HepG2 (cell line): ENCODE measurements around the gene RABGAP1L. TPM values are rescaled to one million over a fixed set of nuclear protein-coding genes. Genes with fewer than 3 reads are reported as not detected.

Experiments
- ARID3A ChIP-seq: IDR thresholded peaks from 2 replicates; pipeline ENCODE4 v1.6.1; 2012; ENCODE audit warnings: low read depth, low read length, improper control_type of control experiment
- BRF2 ChIP-seq: sonication (generic); formaldehyde crosslinking; IDR thresholded peaks from 2 replicates; pipeline ENCODE4 v1.8.1; 2022; ENCODE audit warnings: mild to moderate bottlenecking, missing genetic modification reagents
- CENPBD1 ChIP-seq: sonication (generic); formaldehyde crosslinking; IDR thresholded peaks from 2 replicates; pipeline ENCODE4 v1.8.0; 2022; ENCODE audit warnings: missing genetic modification reagents, low read depth, mild to moderate bottlenecking, borderline replicate concordance
- CTCF ChIP-seq: sonication (generic); formaldehyde crosslinking; IDR thresholded peaks from 2 replicates; pipeline ENCODE4 v1.5.0; 2020; ENCODE audit warnings: mild to moderate bottlenecking, missing genetic modification reagents, moderate library complexity
- ETV6 ChIP-seq: sonication (generic); formaldehyde crosslinking; conservative IDR thresholded peaks from 2 replicates; pipeline ENCODE4 v1.4.0; 2020; ENCODE audit warnings: missing genetic modification reagents
- POLR2G ChIP-seq: fragments of 200-400 bp; formaldehyde crosslinking; IDR thresholded peaks from 2 replicates; pipeline ENCODE4 v1.6.1; 2018; ENCODE audit warnings: mild to moderate bottlenecking, low read depth, low read length, moderate library complexity
- RAD21 ChIP-seq: fragments of 450-650 bp; formaldehyde crosslinking; IDR thresholded peaks from 2 replicates; pipeline ENCODE4 v1.5.0; 2020; ENCODE audit warnings: mild to moderate bottlenecking
- RCOR2 ChIP-seq: IDR thresholded peaks from 2 replicates; pipeline ENCODE4 v1.6.1; 2016; ENCODE audit warnings: missing biosample characterization, missing genetic modification reagents
- SP140L ChIP-seq: sonication (generic); formaldehyde crosslinking; IDR thresholded peaks from 2 replicates; pipeline ENCODE4 v1.4.0; 2020; ENCODE audit warnings: missing genetic modification reagents, borderline replicate concordance
- STAG1 ChIP-seq: sonication (generic); formaldehyde crosslinking; IDR thresholded peaks from 2 replicates; pipeline ENCODE4 v1.4.0; 2020; ENCODE audit warnings: missing genetic modification reagents
- ZBTB21 ChIP-seq: sonication (generic); formaldehyde crosslinking; IDR thresholded peaks from 2 replicates; pipeline ENCODE4 v1.4.0; 2020; ENCODE audit warnings: missing genetic modification reagents
- ZNF180 ChIP-seq: sonication (generic); formaldehyde crosslinking; IDR thresholded peaks from 2 replicates; pipeline ENCODE4 v1.4.0; 2020; ENCODE audit warnings: low read depth, missing genetic modification reagents, borderline replicate concordance
- ZNF660 ChIP-seq: sonication (generic); formaldehyde crosslinking; IDR thresholded peaks from 2 replicates; pipeline ENCODE4 v1.5.1; 2020; ENCODE audit warnings: mild to moderate bottlenecking, low read depth, missing genetic modification reagents, borderline replicate concordance
- ZNF83 ChIP-seq: sonication (generic); formaldehyde crosslinking; IDR thresholded peaks from 2 replicates; pipeline ENCODE4 v1.4.0; 2020; ENCODE audit warnings: missing genetic modification reagents, mild to moderate bottlenecking, borderline replicate concordance
- polyA plus RNA-seq, 8 experiments: library from polyadenylated mRNA; depleted of rRNA in 3 of 8; stranded (reverse) in 7 of 8; unstranded in 1 of 8; fragments of >200 nt; fragmentation: Illumina TruSeq in 4 of 8; extraction: Trizol in 4 of 8; gene quantifications; 2 replicates each; pipeline versions ENCODE4 v1.2.1 to v1.2.3, GENCODE V29; 2011 to 2016; ENCODE audit warnings: low read depth in 4 of 8, missing spikeins in 1 of 8, mixed read lengths in 1 of 8; ENCODE audit not compliant: insufficient read depth in 1 of 8
- total RNA-seq, 5 experiments: library from RNA; depleted of rRNA; stranded (reverse); fragments of >200 nt; fragmentation: Illumina TruSeq; extraction: Trizol; gene quantifications; 2 replicates each; pipeline ENCODE4 v1.2.3, GENCODE V29; 2016; ENCODE audit warnings: low read depth in 1 of 5

The RABGAP1L gene
- total and polyA plus RNA-seq, 2 of the 13 experiments (the other 11 are each of a cell fraction or from before 2014, with no cell fraction given), result 7.9 to 22.6 TPM

- peak; percentile 36; the same call in 1 of the 2 replicates for TF ChIP-seq ARID3A
- no peak for TF ChIP-seq ZNF83 (CRISPR knock-in tag)
- no peak for TF ChIP-seq POLR2G
- no peak for TF ChIP-seq SP140L (CRISPR knock-in tag)
- no peak for TF ChIP-seq ZBTB21
- TF ChIP-seq ZNF180 (CRISPR knock-in tag), result no peak
- no peak for TF ChIP-seq BRF2 (CRISPR knock-in tag)
- peak; percentile 73 for TF ChIP-seq CTCF (CRISPR knock-in tag)
- TF ChIP-seq RCOR2 (CRISPR knock-in tag), result no peak
- TF ChIP-seq CENPBD1, result no peak
- TF ChIP-seq STAG1 (CRISPR knock-in tag), result peak; percentile 89
- TF ChIP-seq ZNF660, result no peak
- TF ChIP-seq RAD21, result peak; percentile 55; the same call in 1 of the 2 replicates
- no peak for TF ChIP-seq ETV6
Observed at GRCh38 chr1:174769961-174770549, 610.7 kb downstream of the RABGAP1L start (continued).
